ENCODE measurements around the gene DDR2. TPM values are rescaled to one million over a fixed set of nuclear protein-coding genes. Genes with fewer than 3 reads are reported as not detected.
"Not testable (repeated sequence)": the region's sequence is repeated elsewhere in the genome, so short reads cannot be mapped to it uniquely, and the experiment has no call there.

DDR2 gene
- total RNA-seq, 2 experiments from 2014 or later, result 0.19 to 0.38 TPM

DNA sequence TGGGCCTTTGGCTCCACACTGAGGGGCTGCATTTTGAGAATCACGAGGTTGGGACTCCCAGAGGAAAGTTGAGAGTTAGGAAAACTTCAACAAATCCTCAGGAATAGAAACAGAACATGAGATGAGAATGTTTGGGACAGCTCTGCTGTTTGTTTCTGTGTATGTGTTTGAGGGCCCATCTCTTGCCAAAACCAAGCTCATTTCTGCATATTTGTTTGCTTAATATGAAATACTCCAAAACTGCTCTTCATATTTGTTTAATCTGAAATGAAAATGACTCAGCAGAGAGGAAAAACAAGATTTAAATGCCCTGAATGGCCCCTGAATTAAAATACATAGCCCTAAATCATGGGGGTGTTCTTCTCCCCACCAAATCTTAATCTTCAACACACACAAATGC lies 78.1 kb downstream of the DDR2 start:
- Mint-ChIP-seq H3K36me3 (no peaks in the 10 kb centered on the region), H3K27ac (no peak overlapping the region), H3K27me3 (no peaks in the 10 kb centered on the region), H3K9me3 (no peaks in the 10 kb centered on the region), H3K4me1 (peaks cover 2% of the 10 kb centered on the region), H3K4me3 (no peak overlapping the region)
- DNase-seq, result no peak

DNA sequence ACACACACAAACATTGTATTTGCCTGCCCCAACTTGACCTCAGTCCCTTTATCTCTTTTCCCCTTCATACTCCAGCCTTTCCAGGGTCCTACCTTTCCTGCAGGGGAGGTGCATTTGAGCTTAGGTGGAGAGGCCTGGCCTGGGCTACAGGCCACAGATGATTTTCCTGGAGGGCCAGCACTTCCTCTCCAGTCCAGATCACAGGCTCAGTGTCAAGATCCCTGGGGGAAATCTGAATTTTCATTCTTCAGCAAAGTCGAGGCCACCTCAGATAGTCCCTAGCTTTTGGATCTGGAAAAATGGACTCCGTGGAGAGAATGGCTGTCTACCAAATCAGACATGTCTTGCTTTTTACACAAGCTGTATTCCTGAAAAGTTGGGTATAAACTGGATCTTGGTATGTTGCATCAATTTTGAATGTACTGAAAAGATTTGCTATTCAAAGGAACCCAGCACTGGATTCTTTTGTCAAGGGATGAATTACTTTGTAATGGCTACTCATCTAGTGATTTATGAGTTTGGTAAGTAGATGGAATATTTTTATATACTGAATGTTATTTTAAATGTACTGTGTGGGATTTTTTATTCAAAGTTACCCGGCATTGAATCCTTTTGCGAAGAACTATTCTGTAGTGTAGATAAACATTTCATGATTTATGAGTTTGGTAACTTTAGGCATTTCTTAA lies 78.7 kb downstream of the DDR2 start:
- no peaks in the 10 kb centered on the region for H3K9me3 Mint-ChIP-seq
- no peaks in the 10 kb centered on the region for H3K36me3 Mint-ChIP-seq
- peaks cover 1% of the 10 kb centered on the region for H3K27me3 Mint-ChIP-seq
- peaks cover 2% of the 10 kb centered on the region for H3K4me1 Mint-ChIP-seq
- DNase-seq, result no peak
- no peak overlapping the region for H3K27ac Mint-ChIP-seq
- H3K4me3 Mint-ChIP-seq, result no peak overlapping the region

DNA sequence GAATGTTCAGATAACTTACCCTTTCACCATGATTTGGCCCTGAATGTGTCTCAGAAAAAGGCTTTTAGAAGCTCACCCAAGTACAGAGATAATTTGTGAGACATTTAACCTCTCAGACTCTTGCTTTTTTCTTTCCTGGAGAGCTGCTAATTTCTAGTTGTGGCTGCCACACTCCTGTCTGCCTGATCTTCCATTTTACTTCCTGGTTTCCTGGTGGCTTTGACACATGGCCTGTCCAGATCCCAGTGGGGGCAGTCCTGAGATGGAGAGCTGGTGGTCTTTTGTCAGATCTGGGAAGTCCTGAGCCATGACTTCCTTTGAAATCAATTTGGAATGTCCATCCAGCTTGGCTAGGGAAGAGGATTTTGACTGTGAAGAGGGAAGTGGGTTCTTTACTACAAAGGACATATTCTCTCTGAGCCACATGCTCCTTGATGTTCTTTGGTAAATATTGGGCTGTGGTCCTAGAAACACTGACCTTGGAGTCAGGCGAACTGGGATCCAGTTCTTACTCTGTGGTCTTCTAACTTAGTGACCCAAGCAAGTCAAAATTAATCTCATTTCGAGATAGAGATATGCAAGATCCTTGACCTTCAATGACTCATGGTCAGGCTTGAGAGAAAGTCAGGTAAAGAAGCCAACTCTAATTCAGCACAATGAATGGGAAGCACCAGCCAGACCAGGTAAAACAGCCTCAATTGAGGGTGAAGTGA lies 80.2 kb downstream of the DDR2 start:
- Mint-ChIP-seq H3K9me3 (no peaks in the 10 kb centered on the region), H3K27me3 (peaks cover 4% of the 10 kb centered on the region)

DNA sequence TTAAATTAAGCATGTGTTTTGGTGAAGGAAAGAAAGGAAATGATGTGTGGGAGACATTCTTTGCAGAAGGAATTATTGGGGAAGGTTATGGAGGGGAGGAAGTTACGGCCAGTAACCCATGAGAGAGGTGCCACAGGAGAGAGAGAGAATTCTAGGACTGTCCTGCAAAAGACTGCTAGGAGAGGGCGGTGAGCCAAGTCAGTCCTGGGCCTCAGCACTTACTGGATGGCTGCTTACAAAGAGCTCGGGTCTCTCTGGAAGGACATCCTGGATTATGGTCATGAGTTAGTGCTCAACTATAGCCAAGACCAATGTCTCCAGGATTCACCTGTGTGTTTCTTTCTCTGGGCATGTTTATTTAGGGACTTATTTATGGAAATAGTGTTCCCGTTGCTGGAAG lies 83.9 kb downstream of the DDR2 start:
- H3K36me3 Mint-ChIP-seq, result no peaks in the 10 kb centered on the region
- no peak overlapping the region for H3K27ac Mint-ChIP-seq
- H3K9me3 Mint-ChIP-seq, result no peaks in the 10 kb centered on the region
- no peak for DNase-seq
- peaks cover 4% of the 10 kb centered on the region for H3K4me1 Mint-ChIP-seq
- H3K27me3 Mint-ChIP-seq, result peaks cover 10% of the 10 kb centered on the region
- H3K4me3 Mint-ChIP-seq, result no peak overlapping the region

More for the DNA sequence above, 80.2 kb downstream of the DDR2 start:
- no peak overlapping the region for H3K4me3 Mint-ChIP-seq
- H3K36me3 Mint-ChIP-seq, result no peaks in the 10 kb centered on the region
- H3K4me1 Mint-ChIP-seq, result peaks cover 2% of the 10 kb centered on the region
- H3K27ac Mint-ChIP-seq, result no peak overlapping the region
- no peak for DNase-seq

DNA sequence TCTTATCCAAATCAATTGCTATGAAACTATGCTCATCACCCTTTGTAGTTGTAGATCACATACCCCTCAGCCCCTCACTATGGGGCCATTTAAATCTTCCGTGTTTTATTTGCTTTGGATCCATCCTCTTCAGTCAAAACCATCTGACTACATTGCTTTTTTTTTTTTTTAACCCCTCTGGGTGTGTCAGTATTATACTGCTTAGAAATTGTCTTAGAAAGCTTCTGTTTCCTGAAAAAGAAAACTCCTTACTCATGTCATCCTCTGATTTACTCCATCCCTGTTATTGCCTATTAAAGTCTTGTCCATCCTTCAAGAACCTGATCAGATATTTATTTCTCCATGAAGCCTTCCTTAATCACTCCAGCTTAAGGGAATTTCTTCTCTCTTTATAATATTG lies 84.3 kb downstream of the DDR2 start:
- peaks cover 4% of the 10 kb centered on the region for H3K4me1 Mint-ChIP-seq

DNA sequence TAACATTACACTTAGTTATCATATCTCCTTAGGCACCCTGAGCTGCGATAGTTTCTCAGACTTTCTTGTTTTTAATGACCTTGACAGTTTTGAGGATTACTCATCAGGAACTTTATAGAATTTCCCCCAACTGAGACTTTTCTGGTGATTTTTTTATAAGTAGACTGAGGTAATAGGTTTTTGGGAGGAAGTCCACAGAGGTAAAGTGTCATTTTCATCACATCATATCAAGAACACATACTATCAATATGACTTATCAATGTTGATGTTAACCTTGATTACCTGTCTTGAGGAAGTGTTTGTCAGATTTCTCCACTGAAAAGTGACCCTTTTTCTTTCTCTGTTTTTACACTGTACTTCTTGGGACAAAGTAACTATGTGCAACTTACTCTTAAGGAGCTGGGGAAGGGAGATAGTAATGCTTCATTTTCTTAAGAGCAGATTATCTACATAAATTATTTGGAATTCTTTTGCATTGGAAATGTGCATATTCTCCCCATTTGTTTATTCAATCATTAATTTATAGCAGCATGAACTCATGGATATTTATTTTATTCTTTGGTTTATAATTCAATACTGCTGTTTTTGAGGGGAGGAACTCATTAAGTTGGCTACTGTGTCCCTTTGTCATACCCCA lies 85.4 kb downstream of the DDR2 start:
- no peak overlapping the region for H3K27ac Mint-ChIP-seq
- no peak for DNase-seq
- no peaks in the 10 kb centered on the region for H3K36me3 Mint-ChIP-seq
- no peaks in the 10 kb centered on the region for H3K9me3 Mint-ChIP-seq
- peaks cover 10% of the 10 kb centered on the region for H3K27me3 Mint-ChIP-seq
- peaks cover 4% of the 10 kb centered on the region for H3K4me1 Mint-ChIP-seq
- H3K4me3 Mint-ChIP-seq, result no peak overlapping the region

More for the DNA sequence above, 84.3 kb downstream of the DDR2 start:
- peaks cover 10% of the 10 kb centered on the region for H3K27me3 Mint-ChIP-seq
- H3K4me3 Mint-ChIP-seq, result no peak overlapping the region
- no peak for DNase-seq
- no peaks in the 10 kb centered on the region for H3K36me3 Mint-ChIP-seq
- no peak overlapping the region for H3K27ac Mint-ChIP-seq
- no peaks in the 10 kb centered on the region for H3K9me3 Mint-ChIP-seq

DNA sequence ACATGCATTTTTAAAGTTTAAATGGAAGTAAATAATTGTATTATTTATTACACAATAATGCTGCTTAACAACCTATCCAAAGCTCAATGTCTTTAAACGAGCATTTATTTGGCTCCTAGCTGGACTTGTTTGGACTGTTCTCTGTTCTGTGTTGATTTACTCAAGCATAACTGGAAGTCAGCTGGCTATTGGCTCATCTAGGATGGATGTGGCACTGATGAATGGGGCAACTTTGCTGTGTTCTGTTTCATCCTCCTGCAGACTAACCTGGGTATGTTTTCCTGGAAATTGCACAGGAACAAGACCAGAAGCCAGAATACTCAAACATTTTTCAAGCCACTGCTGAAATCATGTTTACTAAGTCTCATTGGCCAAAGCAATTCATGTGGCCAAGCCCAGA lies 87.4 kb downstream of the DDR2 start:
- no peak for DNase-seq
- H3K4me3 Mint-ChIP-seq, result no peak overlapping the region
- H3K36me3 Mint-ChIP-seq, result no peaks in the 10 kb centered on the region
- no peak overlapping the region for H3K27ac Mint-ChIP-seq
- no peaks in the 10 kb centered on the region for H3K9me3 Mint-ChIP-seq
- peaks cover 4% of the 10 kb centered on the region for H3K4me1 Mint-ChIP-seq
- H3K27me3 Mint-ChIP-seq, result peaks cover 10% of the 10 kb centered on the region

DNA sequence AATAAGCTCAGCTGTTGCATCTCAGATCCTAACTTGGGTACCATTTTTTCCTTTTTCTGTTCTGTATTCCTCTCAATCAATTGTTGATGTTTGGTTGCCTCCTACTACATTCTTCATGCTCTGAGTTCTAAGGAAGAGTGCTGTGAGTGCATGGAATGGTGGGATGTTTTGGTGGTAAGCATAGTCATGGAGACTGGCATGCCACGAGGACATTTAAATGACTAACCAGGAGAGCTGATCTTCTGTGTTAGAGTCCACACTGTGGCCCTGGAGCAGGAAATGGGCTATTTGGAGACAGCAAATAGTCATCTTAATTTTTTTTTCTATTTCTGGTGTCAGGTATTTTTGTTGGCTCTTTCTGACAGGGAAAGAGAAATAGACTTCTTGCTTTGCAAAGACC lies 88.7 kb downstream of the DDR2 start:
- Mint-ChIP-seq H3K9me3 (no peaks in the 10 kb centered on the region), H3K36me3 (no peaks in the 10 kb centered on the region), H3K4me1 (peaks cover 4% of the 10 kb centered on the region), H3K27ac (no peak overlapping the region), H3K27me3 (peaks cover 8% of the 10 kb centered on the region), H3K4me3 (no peak overlapping the region)
- DNase-seq, result no peak

DNA sequence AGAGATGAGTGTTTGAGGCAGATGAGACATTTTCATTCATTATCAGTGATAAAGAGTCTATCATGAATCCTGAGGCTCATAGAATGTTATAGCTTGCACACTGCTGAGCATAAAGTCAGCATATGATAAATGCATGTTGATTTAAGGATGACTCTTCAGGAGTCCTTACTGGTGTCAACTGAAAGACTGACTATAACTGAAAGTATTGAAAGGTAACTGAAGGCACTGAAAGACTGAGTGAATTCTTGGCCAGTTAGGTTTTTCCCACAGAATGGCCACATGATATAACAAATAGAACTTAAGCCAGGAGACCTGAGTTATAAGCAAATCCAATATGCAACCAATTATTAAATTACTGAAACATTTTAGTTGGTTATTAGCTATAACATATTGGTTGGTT lies 89.2 kb downstream of the DDR2 start:
- H3K4me1 Mint-ChIP-seq, result peaks cover 4% of the 10 kb centered on the region
- H3K4me3 Mint-ChIP-seq, result no peak overlapping the region
- DNase-seq, result no peak
- H3K27ac Mint-ChIP-seq, result no peak overlapping the region
- H3K9me3 Mint-ChIP-seq, result no peaks in the 10 kb centered on the region
- no peaks in the 10 kb centered on the region for H3K36me3 Mint-ChIP-seq
- peaks cover 7% of the 10 kb centered on the region for H3K27me3 Mint-ChIP-seq

DNA sequence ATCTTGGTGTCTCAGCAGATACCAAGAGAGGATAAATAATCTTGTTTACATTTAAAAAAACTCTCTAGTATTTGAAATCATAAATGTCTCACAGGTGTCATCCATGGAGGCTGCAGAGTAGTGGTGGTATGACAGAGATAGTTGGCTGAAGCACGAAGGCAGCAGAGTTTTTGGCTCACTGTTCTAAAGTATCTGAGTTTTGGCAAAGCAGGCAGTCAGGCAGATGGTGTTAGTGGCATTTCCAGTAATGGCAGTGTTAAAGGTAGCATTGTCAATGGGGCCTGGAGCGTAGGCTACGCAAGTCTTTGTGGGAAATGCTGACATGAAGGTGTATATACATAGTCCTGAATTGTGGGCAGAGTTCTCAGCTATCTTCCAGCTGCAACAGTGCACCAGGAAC lies 89.8 kb downstream of the DDR2 start:
- Mint-ChIP-seq H3K4me1 (peaks cover 4% of the 10 kb centered on the region), H3K9me3 (no peaks in the 10 kb centered on the region), H3K27ac (no peak overlapping the region)

DNA sequence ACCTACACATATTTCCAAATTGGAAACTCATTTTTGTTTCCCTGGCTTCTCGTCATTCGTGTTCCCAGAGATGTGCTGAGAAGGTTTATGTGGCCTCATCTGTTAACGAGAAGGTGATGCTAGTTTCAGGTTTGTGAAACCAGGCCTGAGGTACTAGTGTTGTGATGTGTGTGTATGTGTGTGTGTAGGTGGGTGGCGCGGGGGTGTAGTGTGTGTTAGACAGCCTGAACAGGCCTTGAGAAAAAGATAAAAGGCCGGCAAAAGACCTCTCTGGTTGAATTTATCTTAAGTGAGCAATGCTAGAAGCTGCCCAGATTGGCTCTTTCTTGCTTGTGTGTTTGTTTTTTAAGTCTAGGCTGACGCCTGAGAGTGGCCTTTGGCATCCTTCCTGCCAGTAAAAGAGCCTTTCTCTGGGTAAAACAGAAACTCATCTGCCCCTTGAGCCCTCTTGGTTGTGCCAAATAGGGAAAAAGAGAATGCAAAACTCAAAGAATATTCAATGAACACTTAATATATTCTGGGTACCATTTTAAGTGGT lies 92.4 kb downstream of the DDR2 start:
- no peak for DNase-seq
- Mint-ChIP-seq H3K4me1 (no peaks in the 10 kb centered on the region), H3K36me3 (no peaks in the 10 kb centered on the region), H3K27me3 (no peaks in the 10 kb centered on the region), H3K9me3 (no peaks in the 10 kb centered on the region), H3K27ac (no peak overlapping the region), H3K4me3 (no peak overlapping the region)

More for the DNA sequence above, 89.8 kb downstream of the DDR2 start:
- H3K36me3 Mint-ChIP-seq, result no peaks in the 10 kb centered on the region
- DNase-seq, result no peak
- H3K4me3 Mint-ChIP-seq, result no peak overlapping the region
- peaks cover 7% of the 10 kb centered on the region for H3K27me3 Mint-ChIP-seq

DNA sequence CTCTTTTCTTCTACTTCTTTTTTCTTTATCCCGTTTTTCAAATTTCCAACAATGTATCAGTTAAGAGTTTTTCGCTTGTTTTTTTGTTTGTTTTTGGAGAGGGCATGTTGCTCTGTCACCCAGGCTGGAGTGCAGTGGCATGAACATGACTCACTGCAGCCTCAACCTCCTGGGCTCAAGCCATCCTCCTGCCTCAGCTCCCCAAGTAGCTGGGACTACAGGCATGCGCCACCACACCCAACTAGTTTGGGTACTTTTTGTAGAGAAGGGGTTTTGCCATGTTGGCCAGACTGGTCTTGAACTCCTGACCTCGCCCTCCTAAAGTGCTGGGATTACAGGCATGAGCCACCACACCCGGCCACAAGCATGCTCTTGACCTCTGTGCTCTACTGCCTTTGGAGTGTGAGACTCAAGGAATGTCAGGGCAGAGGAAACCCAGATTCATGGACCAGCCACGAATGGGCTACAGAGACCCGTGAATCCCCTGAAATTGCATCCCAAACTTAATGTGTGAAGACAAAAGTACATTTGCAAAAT lies 93.1 kb downstream of the DDR2 start:
- Mint-ChIP-seq H3K27me3 (no peaks in the 10 kb centered on the region), H3K36me3 (no peaks in the 10 kb centered on the region), H3K9me3 (no peaks in the 10 kb centered on the region), H3K27ac (no peak overlapping the region), H3K4me1 (no peaks in the 10 kb centered on the region), H3K4me3 (no peak overlapping the region)
- no peak for DNase-seq

DNA sequence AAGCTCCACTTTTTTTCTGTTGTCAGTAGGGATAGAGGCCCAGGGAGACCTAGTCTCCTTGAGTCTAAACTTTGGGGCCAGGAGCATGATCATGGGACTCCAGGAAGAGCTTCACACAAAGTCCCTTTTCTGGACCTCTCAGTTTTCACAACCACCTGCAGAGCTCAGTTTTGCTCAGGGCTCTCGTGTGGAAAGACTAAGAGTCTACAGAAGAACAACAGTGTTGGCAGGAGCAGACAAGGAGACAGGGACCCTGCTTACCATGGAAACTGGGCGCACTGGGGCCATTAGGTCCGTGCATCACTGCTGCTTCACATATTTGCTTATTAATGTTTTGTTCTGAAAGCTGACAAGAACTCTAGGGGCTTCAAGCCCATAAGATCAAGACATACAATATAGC lies 94.3 kb downstream of the DDR2 start:
- no peaks in the 10 kb centered on the region for H3K4me1 Mint-ChIP-seq
- no peak overlapping the region for H3K27ac Mint-ChIP-seq
- no peaks in the 10 kb centered on the region for H3K9me3 Mint-ChIP-seq

DNA sequence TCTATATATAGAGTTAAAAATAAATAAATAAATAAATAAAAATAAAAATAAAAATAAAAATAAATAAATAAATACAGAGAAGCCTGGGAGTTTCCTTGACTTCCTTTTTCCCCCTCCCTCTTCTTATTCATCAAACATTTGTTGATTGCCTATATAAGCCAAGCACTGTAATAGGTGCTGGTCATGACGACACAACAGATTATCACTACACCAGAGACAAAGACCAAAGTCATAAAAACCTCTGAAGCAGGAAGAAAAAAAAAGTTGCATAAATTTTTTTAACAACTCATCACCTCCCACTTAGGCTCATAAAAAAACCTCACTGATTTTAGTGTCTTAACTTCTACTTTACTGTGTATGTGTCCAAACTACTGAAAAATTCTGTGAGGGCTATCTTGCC lies 95.2 kb downstream of the DDR2 start:
- H3K9me3 Mint-ChIP-seq, H3K27ac Mint-ChIP-seq: not testable (repeated sequence)

More for the DNA sequence above, 94.3 kb downstream of the DDR2 start:
- Mint-ChIP-seq H3K27me3 (no peaks in the 10 kb centered on the region), H3K36me3 (no peaks in the 10 kb centered on the region), H3K4me3 (no peak overlapping the region)
- no peak for DNase-seq

DNA sequence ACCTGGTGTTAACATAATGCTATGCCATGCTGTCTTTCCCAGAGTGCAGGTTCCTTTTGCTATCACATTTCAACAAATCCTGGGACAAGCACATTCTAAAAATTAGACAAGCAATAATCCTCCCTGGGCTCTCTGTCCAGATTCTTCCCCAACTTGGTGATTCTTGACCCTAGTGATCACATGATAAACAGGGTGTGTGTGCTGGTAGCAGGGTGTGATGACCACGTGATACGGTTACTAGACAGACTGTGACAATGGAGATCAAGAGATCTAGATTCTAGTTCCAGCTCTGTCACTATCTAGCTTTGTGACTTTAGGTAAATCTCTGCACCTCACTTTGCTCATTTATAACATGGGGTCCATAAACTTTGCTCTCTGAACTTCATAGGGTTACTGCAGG lies 96.3 kb downstream of the DDR2 start:
- Mint-ChIP-seq H3K36me3 (no peaks in the 10 kb centered on the region), H3K27ac (no peak overlapping the region), H3K4me3 (no peak overlapping the region), H3K27me3 (no peaks in the 10 kb centered on the region), H3K4me1 (no peaks in the 10 kb centered on the region), H3K9me3 (no peaks in the 10 kb centered on the region)
- DNase-seq, result no peak

More for the DNA sequence above, 95.2 kb downstream of the DDR2 start:
- not testable (repeated sequence) for H3K36me3 Mint-ChIP-seq, H3K4me1 Mint-ChIP-seq, H3K27me3 Mint-ChIP-seq, H3K4me3 Mint-ChIP-seq, DNase-seq
